Measurements from ENCODE around the gene PPP1R36.
"Not testable (repeated sequence)": the region's sequence is repeated elsewhere in the genome, so short reads cannot be mapped to it uniquely, and the experiment has no call there.

- TF ChIP-seq CTCF (conservative IDR thresholded peaks at IDR 0.05; ENCODE audit: low read depth, low read length); POLR2A (IDR thresholded peaks at IDR 0.05; ENCODE audit: low read depth, low read length); CEBPB (IDR thresholded peaks at IDR 0.05; ENCODE audit: low read depth, low read length); NFE2L2 (IDR thresholded peaks at IDR 0.05; ENCODE audit: low read depth, low read length); SMC3 (IDR thresholded peaks at IDR 0.05; ENCODE audit: low read depth, low read length); RCOR1 (IDR thresholded peaks at IDR 0.05; ENCODE audit: insufficient replicate concordance, low read length); ELK1 (IDR thresholded peaks at IDR 0.05; ENCODE audit: borderline replicate concordance, low read depth, low read length); FOS (IDR thresholded peaks at IDR 0.05; ENCODE audit: low read depth, low read length): not testable (repeated sequence)
Observed at GRCh38 chr14:64569646-64570045, 19.9 kb downstream of the PPP1R36 start.
